ENCODE data around the gene PDCD6IP. TPM values are rescaled to one million over a fixed set of nuclear protein-coding genes. Genes with fewer than 3 reads are reported as not detected.
"Not testable (repeated sequence)": the region's sequence is repeated elsewhere in the genome, so short reads cannot be mapped to it uniquely, and the experiment has no call there.

Gene PDCD6IP
- total and polyA plus RNA-seq, 7 donors = 51.1 to 125 (median 97.6) TPM

GRCh38 chr3:33840179-33840578, 41.7 kb downstream of the PDCD6IP start:
- H3K36me3 ChIP-seq = peaks cover 0 to 73% (median 11%) of the 10 kb centered on the region in 4 donors
- H3K27me3 ChIP-seq = no peaks in the 10 kb centered on the region
- H3K4me3 ChIP-seq = no peak overlapping the region
- H3K27ac ChIP-seq = no peak overlapping the region
- H3K9me3 ChIP-seq = no peaks in the 10 kb centered on the region
- 26 to 72% methylated on average over 2 of the region's 2 CpGs for WGBS, 2 donors
- no peaks in the 10 kb centered on the region for H3K4me1 ChIP-seq
- TF ChIP-seq CTCF (IDR thresholded peaks at IDR 0.05) (no peak), POLR2A (IDR thresholded peaks at IDR 0.05) (no peak), POLR2AphosphoS5 (IDR thresholded peaks at IDR 0.05) (no peak), EP300 (IDR thresholded peaks at IDR 0.05) (no peak)
- DNase-seq = no peak
- intact Hi-C loops (cut with DNase I) = no loop called here

- Histone ChIP-seq H3K27ac (no peak overlapping the region), H3K36me3 (peaks cover 0 to 55% (median 16%) of the 10 kb centered on the region in 4 donors), H3K9me3 (no peaks in the 10 kb centered on the region), H3K27me3 (no peaks in the 10 kb centered on the region), H3K4me3 (no peak overlapping the region), H3K4me1 (no peaks in the 10 kb centered on the region)
- no peak for DNase-seq
- intact Hi-C loops (cut with DNase I) = no loop called here
- TF ChIP-seq CTCF (IDR thresholded peaks at IDR 0.05) (no peak), POLR2A (IDR thresholded peaks at IDR 0.05) (no peak)
- 76 to 80% methylated on average over 10 of the region's 10 CpGs for WGBS, 2 donors
Observed at GRCh38 chr3:33848624-33849347, 50.4 kb downstream of the PDCD6IP start.

GRCh38 chr3:33850599-33850998, 52.2 kb downstream of the PDCD6IP start:
- H3K4me1 ChIP-seq; H3K4me3 ChIP-seq; H3K27ac ChIP-seq; H3K27me3 ChIP-seq; DNase-seq; intact Hi-C loops (cut with DNase I); H3K9me3 ChIP-seq: not testable (repeated sequence)
- H3K36me3 ChIP-seq = peaks cover 0 to 56% (median 16%) of the 10 kb centered on the region in 4 donors
- 77 to 83% methylated on average over 2 to 3 of the region's 3 CpGs for WGBS, 2 donors

GRCh38 chr3:33855407-33855806, 57.0 kb downstream of the PDCD6IP start:
- H3K27me3 ChIP-seq; H3K27ac ChIP-seq; H3K4me3 ChIP-seq; DNase-seq; H3K9me3 ChIP-seq; intact Hi-C loops (cut with DNase I); H3K4me1 ChIP-seq: not testable (repeated sequence)
- WGBS, 2 donors = 64 to 73% methylated on average over 1 of the region's 1 CpG
- peaks cover 0 to 75% (median 16%) of the 10 kb centered on the region in 4 donors for H3K36me3 ChIP-seq

- DNase-seq = no peak
- no peak overlapping the region for H3K4me3 ChIP-seq
- H3K36me3 ChIP-seq = peaks cover 0 to 75% (median 16%) of the 10 kb centered on the region in 4 donors
- WGBS, 2 donors = 79 to 91% methylated on average over 10 of the region's 10 CpGs
- intact Hi-C loops (cut with DNase I) = no loop called here
- TF ChIP-seq CTCF (IDR thresholded peaks at IDR 0.05) = no peak
- no peak for TF ChIP-seq EP300 (IDR thresholded peaks at IDR 0.05)
- no peaks in the 10 kb centered on the region for H3K9me3 ChIP-seq
- peaks cover 0 to 6% (median 0%) of the 10 kb centered on the region in 4 donors for H3K4me1 ChIP-seq
- no peaks in the 10 kb centered on the region for H3K27me3 ChIP-seq
- H3K27ac ChIP-seq = no peak overlapping the region
Observed at GRCh38 chr3:33855884-33856546, 57.6 kb downstream of the PDCD6IP start.

- H3K27me3 ChIP-seq; H3K27ac ChIP-seq; intact Hi-C loops (cut with DNase I); H3K9me3 ChIP-seq; H3K4me1 ChIP-seq; H3K4me3 ChIP-seq; DNase-seq: not testable (repeated sequence)
- peaks cover 0 to 76% (median 16%) of the 10 kb centered on the region in 4 donors for H3K36me3 ChIP-seq
- WGBS, 2 donors = 96 to 97% methylated on average over 1 of the region's 1 CpG
Observed at GRCh38 chr3:33857701-33858100, 59.3 kb downstream of the PDCD6IP start.
